ENCODE measurements around the gene MYO3B. TPM values are rescaled to one million over a fixed set of nuclear protein-coding genes. Genes with fewer than 3 reads are reported as not detected.

MYO3B gene
- total RNA-seq, 1 experiment from 2014 or later, result 0.52 TPM

- DNase-seq (ENCODE audit: low spot score), result no peak
- no TSS peak for BruUV-seq (replicated peaks)
- ChIA-PET CTCF (no interaction called here), POLR2A (ENCODE audit: low non-redundant PET) (no interaction called here)
- Histone ChIP-seq H3K9me3 (ENCODE audit: low read depth, low read length, poor library complexity, severe bottlenecking) (no peaks in the 10 kb centered on the region), H3K4me3 (ENCODE audit: low read depth, low read length, poor library complexity, severe bottlenecking) (no peak overlapping the region), H3K36me3 (ENCODE audit: insufficient read depth, low read length, poor library complexity, severe bottlenecking) (no peaks in the 10 kb centered on the region), H3K27me3 (replicated peaks; ENCODE audit: insufficient read depth, low read depth, low read length, poor library complexity) (peaks cover 13% of the 10 kb centered on the region), H3K27ac (ENCODE audit: low read depth, low read length, poor library complexity, severe bottlenecking) (no peak overlapping the region), H3K4me1 (ENCODE audit: insufficient read depth, low read length, poor library complexity, severe bottlenecking) (no peaks in the 10 kb centered on the region)
- TF ChIP-seq EZH2 (IDR thresholded peaks at IDR 0.05; ENCODE audit: borderline replicate concordance, low read depth, low read length, poor library complexity, severe bottlenecking) (no peak), CTCF (conservative IDR thresholded peaks at IDR 0.05; ENCODE audit: low read depth, low read length) (no peak)
- intact Hi-C loops (cut with micrococcal nuclease; ENCODE audit: unreplicated experiment), result no loop called here
Observed at GRCh38 chr2:170252414-170252813, 74.5 kb downstream of the MYO3B start.

- POLR2A ChIA-PET (ENCODE audit: low non-redundant PET), result no interaction called here
- Histone ChIP-seq H3K27me3 (replicated peaks; ENCODE audit: insufficient read depth, low read depth, low read length, poor library complexity) (peaks cover 23% of the 10 kb centered on the region), H3K4me3 (ENCODE audit: low read depth, low read length, poor library complexity, severe bottlenecking) (no peak overlapping the region), H3K36me3 (ENCODE audit: insufficient read depth, low read length, poor library complexity, severe bottlenecking) (no peaks in the 10 kb centered on the region), H3K9me3 (ENCODE audit: low read depth, low read length, poor library complexity, severe bottlenecking) (no peaks in the 10 kb centered on the region), H3K4me1 (ENCODE audit: insufficient read depth, low read length, poor library complexity, severe bottlenecking) (no peaks in the 10 kb centered on the region), H3K27ac (ENCODE audit: low read depth, low read length, poor library complexity, severe bottlenecking) (no peak overlapping the region)
- CTCF ChIA-PET, result no interaction called here
- intact Hi-C loops (cut with micrococcal nuclease; ENCODE audit: unreplicated experiment), result no loop called here
- DNase-seq (ENCODE audit: low spot score), result no peak
- BruUV-seq (replicated peaks), result no TSS peak
- no peak for TF ChIP-seq EZH2 (IDR thresholded peaks at IDR 0.05; ENCODE audit: borderline replicate concordance, low read depth, low read length, poor library complexity, severe bottlenecking)
Observed at GRCh38 chr2:170253721-170254230, 75.8 kb downstream of the MYO3B start.

- intact Hi-C loops (cut with micrococcal nuclease; ENCODE audit: unreplicated experiment), result no loop called here
- Histone ChIP-seq H3K4me1 (ENCODE audit: insufficient read depth, low read length, poor library complexity, severe bottlenecking) (no peaks in the 10 kb centered on the region), H3K4me3 (ENCODE audit: low read depth, low read length, poor library complexity, severe bottlenecking) (no peak overlapping the region), H3K9me3 (ENCODE audit: low read depth, low read length, poor library complexity, severe bottlenecking) (no peaks in the 10 kb centered on the region), H3K27ac (ENCODE audit: low read depth, low read length, poor library complexity, severe bottlenecking) (no peak overlapping the region), H3K27me3 (replicated peaks; ENCODE audit: insufficient read depth, low read depth, low read length, poor library complexity) (peaks cover 23% of the 10 kb centered on the region), H3K36me3 (ENCODE audit: insufficient read depth, low read length, poor library complexity, severe bottlenecking) (no peaks in the 10 kb centered on the region)
- POLR2A ChIA-PET (ENCODE audit: low non-redundant PET), result no interaction called here
- no peak for DNase-seq (ENCODE audit: low spot score)
- TF ChIP-seq EZH2 (IDR thresholded peaks at IDR 0.05; ENCODE audit: borderline replicate concordance, low read depth, low read length, poor library complexity, severe bottlenecking), result no peak
- TF ChIP-seq CTCF (conservative IDR thresholded peaks at IDR 0.05; ENCODE audit: low read depth, low read length), result no peak
- CTCF ChIA-PET, result no interaction called here
- no TSS peak for BruUV-seq (replicated peaks)
Observed at GRCh38 chr2:170254293-170254732, 76.4 kb downstream of the MYO3B start.

GRCh38 chr2:170255137-170255536 is 77.2 kb downstream of the MYO3B start:
- intact Hi-C loops (cut with micrococcal nuclease; ENCODE audit: unreplicated experiment), result no loop called here
- no peak for DNase-seq (ENCODE audit: low spot score)
- Histone ChIP-seq H3K27ac (ENCODE audit: low read depth, low read length, poor library complexity, severe bottlenecking) (no peak overlapping the region), H3K36me3 (ENCODE audit: insufficient read depth, low read length, poor library complexity, severe bottlenecking) (no peaks in the 10 kb centered on the region), H3K4me3 (ENCODE audit: low read depth, low read length, poor library complexity, severe bottlenecking) (no peak overlapping the region), H3K27me3 (replicated peaks; ENCODE audit: insufficient read depth, low read depth, low read length, poor library complexity) (peaks cover 21% of the 10 kb centered on the region), H3K9me3 (ENCODE audit: low read depth, low read length, poor library complexity, severe bottlenecking) (no peaks in the 10 kb centered on the region), H3K4me1 (ENCODE audit: insufficient read depth, low read length, poor library complexity, severe bottlenecking) (no peaks in the 10 kb centered on the region)
- BruUV-seq (replicated peaks), result no TSS peak
- POLR2A ChIA-PET (ENCODE audit: low non-redundant PET), result no interaction called here
- CTCF ChIA-PET, result no interaction called here
- TF ChIP-seq CTCF (conservative IDR thresholded peaks at IDR 0.05; ENCODE audit: low read depth, low read length) (no peak), EZH2 (IDR thresholded peaks at IDR 0.05; ENCODE audit: borderline replicate concordance, low read depth, low read length, poor library complexity, severe bottlenecking) (no peak)
